ENCODE data around the gene ACAT1. TPM values are rescaled to one million over a fixed set of nuclear protein-coding genes. Genes with fewer than 3 reads are reported as not detected.

The ACAT1 gene
- total and polyA plus RNA-seq, 2 of the 8 experiments (the other 6 are each of a cell fraction or from before 2014, with no cell fraction given), result 30.4 to 30.9 TPM

DNA sequence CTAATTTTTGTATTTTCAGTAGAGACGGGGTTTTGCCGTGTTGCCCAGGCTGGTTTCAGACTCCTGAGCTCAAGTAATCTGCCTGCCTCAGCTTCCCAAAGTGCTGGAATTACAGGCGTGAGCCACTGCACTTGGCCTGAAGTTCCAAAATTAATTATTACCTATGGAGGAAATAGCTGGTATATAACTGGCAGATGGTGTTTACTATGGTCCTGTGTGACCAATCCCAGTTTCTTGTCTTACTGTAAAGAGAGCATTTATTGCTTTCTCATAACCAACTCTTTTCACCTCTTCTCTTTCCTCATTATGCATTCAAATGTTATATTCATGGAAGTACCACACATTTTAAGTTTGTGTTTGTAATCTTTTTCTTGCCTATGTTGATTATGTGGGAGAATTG, 24.2 kb upstream of the ACAT1 start (continued):
- no peak for TF ChIP-seq CHD7 (IDR thresholded peaks at IDR 0.05; ENCODE audit: insufficient replicate concordance, low read length)
- no peak for TF ChIP-seq KDM4A (IDR thresholded peaks at IDR 0.05; ENCODE audit: low read depth, low read length, severe bottlenecking)
- TF ChIP-seq, protein P1, sequence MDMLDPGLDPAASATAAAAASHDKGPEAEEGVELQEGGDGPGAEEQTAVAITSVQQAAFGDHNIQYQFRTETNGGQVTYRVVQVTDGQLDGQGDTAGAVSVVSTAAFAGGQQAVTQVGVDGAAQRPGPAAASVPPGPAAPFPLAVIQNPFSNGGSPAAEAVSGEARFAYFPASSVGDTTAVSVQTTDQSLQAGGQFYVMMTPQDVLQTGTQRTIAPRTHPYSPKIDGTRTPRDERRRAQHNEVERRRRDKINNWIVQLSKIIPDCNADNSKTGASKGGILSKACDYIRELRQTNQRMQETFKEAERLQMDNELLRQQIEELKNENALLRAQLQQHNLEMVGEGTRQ (IDR thresholded peaks at IDR 0.05; ENCODE audit: low read length), result no peak

Data from H1 (cell line).